Heart left ventricle (tissue), 13 donors: ENCODE data around the gene FUT8.

Experiments used
- CTCF ChIP-seq, 12 donors: fragments of 200-600 bp; sonication (generic) in 4 of 12; IDR thresholded peaks; one replicate each; pipeline versions ENCODE4 v1.5.0 to v1.8.0; 2018 to 2022; ENCODE audit warnings: antibody characterized with exemption in 12 of 12, mild to moderate bottlenecking in 5 of 12
- POLR2A ChIP-seq, 2 donors: fragments of 450-650 bp; IDR thresholded peaks; one replicate each; pipeline ENCODE4 v1.6.1; 2017; ENCODE audit warnings: antibody characterized with exemption in 2 of 2, mild to moderate bottlenecking in 2 of 2, moderate library complexity in 2 of 2
- donor health status: ischemic (EF 13 %, LVEDD 7.1; RV severe dilation, severe dysfunction).
- donor health status: DM: no; HTN: yes; CAD: no.
- donor health status: DM: no; HTN: no; CAD: no.
- donor health status: ischemic (EF 25% LVEDD 6.9; RV normal size, moderate dysfunction).
- donor health status: ischemic (EF 25% LVEDD 5.7; RV mildly dilated, moderate dysfunction).
- donor health status: ischemic (EF 35%, LVEDD 5.7; RV mildly dilated, moderate dysfunction).
- donor health status: nonischemic (EF 11% LVEDD 7.7; RV severe dilation, severe dysfunction).
- donor health status: DM: yes; HTN: yes; CAD: no.
- donor health status: PGD.
- donor health status: ischemic (EF 29% LVEDD 5.4; RV normal size, mild dysfunction).
- donor health status: nonischemic (EF 23%, LVEDD 6.1; RV moderate dilation, normal function).

GRCh38 chr14:65449647-65450046 is 37.1 kb downstream of the FUT8 start:
- TF ChIP-seq CTCF (IDR thresholded peaks at IDR 0.05) (no peak), POLR2A (IDR thresholded peaks at IDR 0.05) (no peak)
